ENCODE measurements around the gene ADARB2. TPM values are rescaled to one million over a fixed set of nuclear protein-coding genes. Genes with fewer than 3 reads are reported as not detected.

Gene ADARB2
- total RNA-seq, 1 donor from 2014 or later, result 0.19 TPM

DNA sequence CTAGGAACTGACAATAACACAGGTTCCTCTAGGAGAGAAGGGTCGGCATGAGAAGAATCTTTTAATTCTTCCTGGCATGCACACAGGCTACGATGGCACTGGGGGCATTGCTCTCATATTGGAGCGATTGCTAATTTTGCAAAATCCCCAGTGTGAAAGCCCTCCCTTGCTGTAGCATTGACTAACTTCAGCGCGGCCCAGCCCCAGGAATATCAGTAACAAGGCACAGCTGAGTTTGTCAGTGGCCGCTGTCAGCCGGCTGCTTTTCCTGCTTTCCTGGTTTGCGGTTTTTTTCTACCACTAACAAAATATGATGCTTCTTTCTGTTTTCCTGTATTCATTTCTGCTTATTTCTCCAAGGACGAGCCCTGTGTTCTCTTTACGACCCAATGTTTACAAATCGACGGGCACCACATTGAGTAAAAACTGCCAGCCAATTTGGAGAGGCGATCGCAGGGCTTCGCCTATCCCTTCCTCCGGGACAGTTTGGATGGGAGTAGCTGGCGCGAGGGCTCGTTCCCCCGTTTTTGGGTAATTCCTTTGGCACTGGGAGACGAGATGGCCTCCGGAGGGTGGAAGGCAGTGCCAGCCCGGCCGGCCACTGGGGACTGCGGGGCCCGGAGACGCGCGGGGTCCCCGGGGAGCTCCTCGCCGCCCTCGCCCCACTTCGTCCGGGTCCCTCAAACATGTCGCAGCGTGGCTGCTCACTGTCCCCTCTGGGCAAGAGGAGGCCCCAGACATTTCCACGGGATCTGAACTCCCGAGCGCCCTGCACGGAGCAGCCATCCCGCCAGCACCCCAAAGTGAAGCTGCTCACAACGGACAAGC is 967 bp downstream of the ADARB2 start:
- DNase-seq (ENCODE audit: low read depth), result no peak

DNA sequence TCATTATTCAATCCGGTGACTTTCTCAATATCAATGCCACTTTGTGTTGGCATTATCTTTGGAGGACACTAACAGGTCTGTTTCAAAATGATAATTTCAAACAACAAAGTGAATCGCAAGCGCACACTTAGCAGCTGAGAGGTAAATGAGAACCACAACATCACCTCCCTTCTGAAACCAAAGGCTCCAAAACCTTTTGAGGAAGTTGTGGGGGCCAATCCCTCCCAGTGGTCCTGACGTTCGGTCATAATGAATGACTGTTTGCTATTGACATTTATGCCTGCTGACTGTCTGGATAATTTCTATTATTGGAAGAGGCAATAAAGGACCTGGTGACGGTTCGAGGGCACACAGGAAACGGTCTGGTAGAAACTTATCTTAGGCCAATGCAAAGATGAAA is 1.8 kb downstream of the ADARB2 start:
- DNase-seq (ENCODE audit: low read depth), result no peak

DNA sequence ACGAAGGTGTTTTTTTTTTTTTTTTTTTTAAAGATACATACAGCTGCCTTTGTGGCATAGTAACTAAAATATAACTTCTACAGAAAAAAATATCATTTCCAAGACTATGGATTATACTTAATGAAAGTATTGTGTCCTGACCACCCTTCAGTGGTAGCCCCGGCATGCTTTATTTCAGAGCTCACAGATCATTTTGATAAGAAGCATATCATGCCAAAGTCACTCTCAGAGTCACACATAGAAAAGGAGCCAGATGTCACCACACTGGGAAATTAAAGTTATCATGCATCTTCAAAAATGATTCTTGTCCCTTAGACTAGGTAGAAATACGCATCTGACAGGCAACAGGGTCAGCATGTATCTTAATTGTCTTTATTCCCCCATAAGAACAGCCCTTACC is 3.0 kb downstream of the ADARB2 start:
- DNase-seq (ENCODE audit: low read depth), result no peak

DNA sequence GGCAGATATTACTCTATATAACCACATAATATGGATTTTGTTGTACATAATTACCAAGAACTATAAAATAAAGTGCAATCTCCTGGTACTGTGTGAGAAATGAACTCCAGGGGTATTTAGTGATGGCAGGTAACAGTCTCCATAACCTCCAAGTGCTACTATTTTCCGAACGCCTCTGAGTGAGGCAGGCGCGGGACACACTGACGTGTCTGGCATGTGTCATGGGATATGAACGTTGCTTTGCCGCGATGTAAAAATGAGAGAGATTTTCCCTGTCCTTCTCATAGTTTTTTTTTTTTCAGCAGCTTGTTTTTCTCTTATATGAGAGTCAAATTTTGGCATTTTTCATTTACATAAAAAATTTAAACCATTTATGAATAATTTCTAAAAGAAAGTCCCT is 3.6 kb downstream of the ADARB2 start:
- no peak for DNase-seq (ENCODE audit: low read depth)

DNA sequence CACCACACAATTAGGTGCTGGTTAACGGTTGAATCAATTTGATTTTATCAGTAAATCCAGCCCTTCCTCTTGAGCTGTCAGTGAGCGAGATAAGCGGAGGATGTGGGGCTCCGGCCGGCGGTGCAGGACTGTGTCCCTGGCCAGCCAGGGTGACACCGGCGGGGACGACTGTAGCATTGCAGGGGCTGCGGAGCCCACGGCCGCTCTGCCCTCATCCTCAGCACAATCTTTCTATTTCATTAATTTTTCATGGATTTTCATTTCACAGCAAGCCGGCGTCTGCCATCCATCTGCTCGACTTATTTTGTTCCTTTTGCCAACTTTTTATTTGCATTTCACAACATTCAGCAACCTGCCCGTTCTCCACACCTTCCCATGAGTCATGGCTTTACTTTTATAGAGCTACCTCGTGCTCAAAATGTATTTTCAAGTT is 4.7 kb downstream of the ADARB2 start:
- no peak for DNase-seq (ENCODE audit: low read depth)

DNA sequence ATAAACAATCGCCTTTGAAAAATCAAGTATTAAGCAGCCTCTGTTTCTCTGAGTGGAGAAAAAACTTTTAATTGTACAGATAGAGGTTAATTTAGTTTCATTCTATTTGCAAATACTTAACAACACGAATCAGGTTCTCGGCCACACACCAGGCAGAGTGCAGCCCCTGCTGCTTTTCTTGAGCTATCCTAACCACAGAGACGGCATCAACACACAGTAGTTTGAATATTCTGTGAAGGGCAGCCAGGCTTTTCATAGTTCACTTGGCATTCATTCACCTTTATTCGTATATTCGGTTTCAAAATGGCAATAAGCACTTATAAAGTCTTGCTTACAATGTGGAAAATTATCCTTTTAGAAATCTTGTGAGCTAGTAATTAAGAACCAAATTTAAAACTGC is 5.7 kb downstream of the ADARB2 start:
- no peak for DNase-seq (ENCODE audit: low read depth)

DNA sequence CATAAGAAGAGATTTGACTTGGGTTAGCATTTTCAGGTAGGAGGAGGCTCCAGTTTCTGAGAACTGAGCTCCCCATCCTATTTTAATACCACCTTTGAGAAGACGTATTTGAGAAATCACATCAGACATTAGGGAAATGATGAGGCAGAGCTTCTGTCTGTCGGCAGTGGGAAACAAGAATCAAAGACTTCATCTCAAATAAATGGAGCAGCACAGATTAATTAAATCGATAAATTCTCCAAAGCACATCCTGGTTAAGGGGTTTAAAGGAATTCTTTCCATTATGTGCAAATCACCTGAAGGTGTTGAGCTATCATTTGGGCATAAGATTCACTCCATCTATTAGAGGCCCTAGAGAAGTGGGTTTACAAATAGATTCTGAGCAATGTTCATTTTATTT is 7.6 kb downstream of the ADARB2 start:
- DNase-seq (ENCODE audit: low read depth), result no peak

DNA sequence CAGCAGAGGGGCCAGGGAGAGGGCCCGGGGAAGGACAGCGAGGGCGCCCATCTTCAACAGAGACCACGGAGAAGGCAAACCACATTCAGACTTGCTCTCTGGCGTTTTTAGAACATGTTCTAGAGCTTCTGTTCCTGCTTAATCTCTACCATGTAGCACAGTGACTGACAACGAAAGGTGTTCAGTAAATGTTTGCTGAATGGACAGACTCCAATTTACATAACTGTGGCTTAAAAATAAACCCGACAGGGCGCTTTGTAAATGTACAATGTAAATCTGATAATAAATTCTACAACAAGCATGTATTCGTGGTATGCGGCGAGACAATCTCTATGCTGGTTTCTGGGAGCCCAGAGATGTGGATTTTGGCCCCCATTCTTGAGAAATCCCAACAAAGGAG is 10.5 kb downstream of the ADARB2 start:
- DNase-seq (ENCODE audit: low read depth), result no peak

DNA sequence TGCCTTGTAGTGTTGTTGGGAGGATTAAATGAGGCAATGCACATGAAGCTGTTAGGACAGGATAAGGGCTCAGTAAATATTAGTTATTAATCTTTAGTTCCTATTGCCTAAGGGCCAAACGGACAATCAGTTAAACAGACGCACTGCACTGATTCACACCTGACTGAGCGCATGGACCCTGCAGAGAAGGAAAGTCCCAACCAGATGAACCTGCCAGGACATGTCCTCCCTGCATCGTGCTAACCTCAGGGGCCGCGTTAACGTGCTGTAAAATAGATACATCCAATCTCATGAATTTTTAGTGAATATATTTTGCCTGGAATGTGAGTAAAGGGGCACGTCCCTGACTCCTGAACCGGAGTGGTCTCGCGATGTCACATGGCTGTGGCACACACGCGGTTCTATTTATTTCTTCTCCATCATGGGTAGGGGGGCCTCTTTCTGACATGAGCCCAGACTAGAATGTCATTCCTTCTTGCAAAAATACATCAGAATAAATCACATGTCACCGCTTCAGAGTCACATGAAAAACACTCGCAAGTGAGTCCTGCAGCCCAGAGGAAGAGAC is 12.3 kb downstream of the ADARB2 start:
- no peak for DNase-seq (ENCODE audit: low read depth)

DNA sequence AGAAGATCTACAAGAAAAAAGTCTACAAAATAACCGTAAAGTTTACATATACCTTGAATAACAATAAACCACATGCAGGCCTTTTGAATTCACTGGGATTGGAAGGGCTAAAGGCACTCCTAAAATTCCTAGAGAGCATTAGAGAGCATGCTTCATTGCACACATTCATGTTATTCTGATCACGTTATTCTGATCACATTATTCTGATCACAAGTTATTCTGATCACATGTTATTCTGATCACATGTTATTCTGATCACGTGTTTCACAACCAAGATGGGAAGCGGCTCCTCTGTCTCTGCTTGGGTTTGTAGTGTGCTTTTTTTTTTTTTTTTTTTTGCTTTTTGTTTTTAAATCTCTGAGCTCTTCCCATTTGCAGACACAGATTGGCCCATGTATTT is 20.5 kb downstream of the ADARB2 start:
- DNase-seq (ENCODE audit: low read depth), result no peak

DNA sequence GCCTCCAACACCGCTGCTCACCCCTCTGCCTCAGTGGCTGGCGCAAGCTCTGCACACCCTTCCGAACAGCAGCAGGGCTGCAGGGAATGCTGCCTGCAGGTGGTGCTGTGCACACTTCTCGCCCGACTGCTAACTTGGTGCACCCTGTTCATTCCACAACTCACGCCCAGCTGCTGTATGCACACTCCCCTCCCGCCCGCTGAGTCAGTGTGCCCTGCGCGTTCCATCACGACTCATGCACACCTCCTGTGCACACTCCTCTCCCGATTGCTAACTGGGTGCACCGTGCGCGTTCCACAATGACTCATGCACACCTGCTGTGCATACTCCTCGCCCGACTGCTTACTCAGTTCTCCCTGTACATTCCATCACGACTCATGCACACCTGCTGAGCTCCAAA is 21.5 kb downstream of the ADARB2 start:
- DNase-seq (ENCODE audit: low read depth), result no peak

DNA sequence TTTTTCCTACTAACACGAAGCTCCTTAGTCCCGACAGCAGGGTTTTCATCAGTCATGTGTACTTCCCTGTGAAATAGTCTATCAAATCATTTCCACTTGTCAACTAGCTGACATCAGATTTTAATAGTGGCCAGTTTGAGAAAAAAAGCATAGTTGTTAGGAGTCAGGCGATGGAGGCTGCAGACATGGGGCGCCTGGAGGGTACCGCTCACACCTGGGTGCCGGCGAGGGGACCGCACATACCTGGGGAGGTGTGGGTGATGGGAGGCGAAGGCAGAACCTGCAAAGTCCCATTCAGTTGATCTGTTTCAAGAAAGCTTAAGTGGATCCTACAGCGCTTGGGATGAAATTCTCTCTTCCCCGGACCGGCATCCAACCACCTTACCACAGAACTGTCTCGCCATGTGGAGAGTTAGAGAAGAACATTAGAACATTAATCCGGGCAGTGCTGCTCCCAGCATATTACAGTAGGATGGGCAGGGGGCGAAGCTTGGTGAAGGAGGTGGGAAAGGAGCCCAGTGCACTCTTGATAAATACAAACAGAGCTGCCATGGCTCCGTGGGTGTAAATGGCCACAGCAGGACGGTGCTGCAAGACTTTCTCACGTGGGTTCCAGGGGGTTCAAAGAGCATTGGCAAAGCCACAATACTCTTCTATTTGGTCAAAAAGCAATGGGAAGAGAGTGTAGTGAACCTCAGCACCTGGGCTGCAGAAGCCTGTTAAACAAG is 24.2 kb downstream of the ADARB2 start:
- DNase-seq (ENCODE audit: low read depth), result no peak

DNA sequence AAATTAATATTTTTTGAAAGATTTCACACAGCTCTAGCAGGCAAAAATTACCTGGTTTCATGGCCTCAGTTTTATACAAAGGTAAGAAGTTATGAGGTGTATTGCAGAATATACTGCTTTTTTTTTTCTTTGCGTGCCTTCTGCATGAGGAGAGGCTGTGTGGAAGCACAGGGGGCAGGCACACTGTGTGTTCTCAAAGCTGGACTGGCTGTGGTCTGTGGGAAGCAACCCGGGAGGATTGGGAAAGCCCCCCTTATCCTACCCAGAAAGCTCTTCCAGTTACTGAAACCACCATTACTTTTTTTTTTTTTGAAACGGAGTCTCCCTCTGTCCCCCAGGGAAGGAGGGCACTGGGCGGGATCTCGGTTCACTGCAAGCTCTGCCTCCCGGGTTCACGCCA is 25.0 kb downstream of the ADARB2 start:
- DNase-seq (ENCODE audit: low read depth), result no peak

DNA sequence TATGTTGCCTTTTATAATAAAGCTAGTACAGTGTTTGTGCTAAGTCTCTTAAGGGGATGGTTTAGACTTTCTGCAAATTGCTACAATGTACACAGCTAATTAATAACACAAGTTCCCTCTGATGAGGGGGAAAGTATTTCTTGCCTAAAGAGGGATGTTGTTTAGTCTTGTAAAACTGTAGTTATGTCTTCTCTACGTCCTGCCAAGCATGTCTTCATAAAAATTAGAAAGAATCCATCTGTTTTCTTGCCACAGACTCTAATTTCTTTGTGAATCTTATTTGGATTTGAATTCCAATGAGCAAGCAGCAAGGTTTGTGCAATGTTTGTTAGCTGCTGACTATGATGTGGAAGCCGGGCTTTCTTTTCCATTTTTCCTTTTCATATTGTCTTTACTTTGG is 28.2 kb downstream of the ADARB2 start:
- DNase-seq (ENCODE audit: low read depth), result no peak

DNA sequence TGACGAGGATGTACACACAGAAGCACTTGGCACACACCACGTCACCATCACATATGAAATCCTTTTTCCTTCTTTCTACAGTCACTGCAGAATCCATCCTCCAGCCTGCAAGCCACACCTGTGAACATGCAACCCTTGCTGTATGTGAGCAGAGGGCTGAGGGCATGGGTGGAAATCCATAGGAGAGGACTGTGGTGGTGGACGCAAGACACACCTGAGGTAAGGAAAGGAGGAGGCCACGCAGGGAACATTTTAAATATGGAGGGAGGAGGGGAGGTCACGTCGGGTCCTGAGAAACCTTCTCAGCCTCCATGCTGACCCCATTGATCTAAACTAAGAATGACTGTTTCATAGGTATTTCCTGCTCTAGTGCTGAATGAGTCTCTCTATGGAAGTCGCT is 28.6 kb downstream of the ADARB2 start:
- no peak for DNase-seq (ENCODE audit: low read depth)

DNA sequence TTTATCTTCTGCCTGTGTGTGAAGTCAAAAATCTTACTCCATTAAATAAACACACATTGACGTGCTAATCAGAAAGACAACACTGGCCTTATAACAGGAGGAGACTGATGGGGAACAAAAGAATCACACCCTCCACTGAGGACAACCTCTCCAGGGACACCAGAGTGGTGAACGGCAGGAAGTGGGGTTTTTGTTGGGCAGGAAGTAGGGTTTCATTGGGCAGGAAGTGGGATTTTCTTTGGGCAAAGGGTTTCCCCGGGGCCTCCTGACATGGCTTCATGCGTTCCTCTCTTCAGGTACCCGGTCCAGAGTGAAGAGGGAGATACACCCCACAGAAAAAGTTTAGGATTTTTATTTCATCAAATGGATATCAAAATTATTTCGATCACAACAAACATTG is 30.6 kb downstream of the ADARB2 start:
- no peak for DNase-seq (ENCODE audit: low read depth)

DNA sequence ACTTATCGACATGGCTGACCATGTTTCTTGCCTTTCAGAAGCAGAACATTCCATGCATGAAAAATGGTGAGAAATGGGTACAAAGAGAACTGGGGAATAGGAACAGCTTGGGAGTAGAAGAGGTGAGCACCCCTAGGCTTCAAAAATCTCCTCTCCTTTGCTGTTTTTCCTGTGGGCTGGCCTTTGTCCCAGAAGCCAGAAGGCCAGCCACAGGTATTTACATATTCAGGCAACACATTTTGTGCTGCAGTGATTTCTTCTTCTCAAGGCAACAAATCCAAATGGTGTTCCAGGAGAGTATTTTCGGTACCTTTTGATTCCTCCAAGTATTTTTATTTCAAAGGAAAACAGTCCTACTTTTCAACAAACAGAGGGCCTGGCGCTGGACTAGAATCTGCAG is 31.1 kb downstream of the ADARB2 start:
- DNase-seq (ENCODE audit: low read depth), result no peak

DNA sequence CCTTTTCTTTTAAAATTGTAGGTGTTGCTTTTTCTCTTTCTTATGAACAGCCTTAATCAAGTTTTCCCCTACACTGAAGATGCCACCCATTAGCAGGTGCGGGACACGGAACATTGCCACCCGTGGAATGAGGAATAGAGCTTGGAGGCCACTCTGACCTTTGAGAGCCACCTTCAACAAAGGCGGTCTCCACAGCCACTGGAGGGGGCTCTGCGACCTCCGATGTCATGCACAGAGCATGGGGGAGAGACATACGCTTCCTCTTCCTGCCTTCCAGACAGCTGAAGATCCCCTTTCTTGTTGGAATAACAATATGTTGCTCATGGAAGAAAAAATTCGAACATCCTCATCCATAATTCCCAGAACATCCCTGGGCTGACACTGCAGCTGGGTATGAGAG is 39.1 kb downstream of the ADARB2 start:
- no peak for DNase-seq (ENCODE audit: low read depth)

DNA sequence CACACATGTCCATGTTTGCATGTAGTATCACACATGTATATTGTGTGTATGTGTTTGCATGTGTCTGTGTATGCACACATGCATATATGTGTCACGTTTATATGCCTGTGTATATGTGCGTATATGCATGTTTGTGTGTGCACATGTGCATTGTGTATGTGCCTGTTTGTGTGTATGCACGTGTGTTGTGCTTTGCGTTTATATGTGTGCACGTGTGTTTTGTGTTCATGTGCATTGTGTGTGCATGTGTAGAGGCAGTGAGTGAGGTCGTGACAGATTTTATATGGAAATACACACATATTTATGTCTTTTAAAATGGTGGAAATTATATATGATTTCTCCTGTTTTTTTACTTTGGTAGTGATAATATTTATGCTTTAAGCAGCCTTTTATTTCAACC is 41.2 kb downstream of the ADARB2 start:
- DNase-seq (ENCODE audit: low read depth), result no peak

DNA sequence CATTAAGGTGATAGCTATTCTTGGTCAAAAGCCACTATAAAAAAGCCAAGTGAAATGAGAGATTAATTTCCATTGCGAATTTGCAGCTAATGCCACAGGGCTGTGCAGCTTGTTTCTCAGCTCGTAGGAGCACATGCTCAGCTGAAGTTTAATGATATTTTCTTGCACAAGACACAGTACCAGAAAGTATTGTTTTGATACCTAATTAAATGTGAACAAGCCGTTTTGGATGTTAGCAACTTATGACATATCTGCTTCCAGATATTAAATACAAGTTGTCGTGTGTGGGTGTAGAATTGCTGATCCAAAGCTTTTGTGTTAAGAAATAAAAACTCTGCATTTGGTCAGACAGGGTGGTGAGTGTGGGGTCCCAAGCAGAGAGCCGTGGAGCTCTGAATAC is 47.2 kb downstream of the ADARB2 start:
- DNase-seq (ENCODE audit: low read depth), result no peak

DNA sequence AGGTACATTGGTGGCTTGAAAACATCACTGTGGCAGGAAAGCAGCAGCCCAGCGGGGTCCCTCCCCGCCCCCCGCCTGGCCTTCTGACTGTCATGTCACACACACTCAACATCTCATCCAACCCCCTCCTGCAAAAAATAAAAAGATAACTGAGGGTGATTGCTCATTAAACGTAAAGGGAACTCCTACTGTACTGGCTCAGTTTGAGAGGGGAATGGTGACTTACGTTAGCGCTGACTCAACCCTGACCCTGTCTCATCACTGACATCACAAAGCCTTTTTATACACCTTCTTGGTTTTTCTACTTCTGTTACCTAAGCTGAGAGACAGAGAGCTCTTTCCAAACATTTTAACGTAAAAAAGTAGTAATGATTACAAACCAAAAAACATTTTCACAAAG is 48.8 kb downstream of the ADARB2 start:
- no peak for DNase-seq (ENCODE audit: low read depth)

DNA sequence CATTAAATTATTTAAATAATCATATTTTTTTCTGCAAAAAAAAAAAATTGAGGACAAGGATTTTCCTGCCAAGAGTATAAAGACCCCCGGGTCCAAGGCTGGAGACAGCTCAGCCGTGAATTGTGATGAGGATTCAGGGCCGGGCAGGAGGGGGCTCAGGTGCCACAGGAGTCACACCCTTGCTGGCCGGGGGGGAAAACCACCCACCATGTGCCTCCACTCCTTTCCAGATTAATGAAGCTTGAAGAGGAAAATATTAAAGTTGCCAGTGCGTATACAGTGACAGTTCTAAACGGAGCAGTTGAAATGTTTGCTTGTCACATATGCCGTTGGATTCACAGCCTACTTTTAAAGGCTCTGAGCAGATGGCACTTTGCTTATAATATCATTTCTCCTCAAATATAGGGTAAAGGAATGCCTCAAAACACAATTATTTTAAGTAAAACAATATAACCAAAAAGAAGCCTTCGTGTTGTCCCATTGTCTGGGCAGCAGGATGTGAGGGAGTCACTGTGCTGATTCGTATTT is 49.6 kb downstream of the ADARB2 start:
- DNase-seq (ENCODE audit: low read depth), result no peak

Measured in myocyte (in vitro differentiated cells).